Pancreas (tissue), 10 donors: ENCODE measurements around the gene PLEK. TPM values are rescaled to one million over a fixed set of nuclear protein-coding genes. Genes with fewer than 3 reads are reported as not detected.
A peak's percentile ranks its signal among the peaks of the same experiment; 100 is the strongest.

ENCODE experiments used
- ATAC-seq, 4 donors: fragments of 200-7000 bp; cut with Tn5 transposase; one replicate each; pipeline versions ENCODE4 v1.8.0 to v1.9.1; 2020; ENCODE audit warnings: mild to moderate bottlenecking in 4 of 4, moderate library complexity in 4 of 4
- DNase-seq, 6 donors: peaks; one replicate each; pipeline ENCODE4 v3.0.0-alpha.2; 2020
- FAIRE-seq: peaks from 2 replicates; lab custom pipeline; 2012; peaks lifted over from hg19 to GRCh38; lab: Jason Lieb, UNC
- H3K27ac ChIP-seq, 4 donors: fragments of 200-600 bp; sonication (generic); 1 replicate in 3 of 4; 2 replicates in 1 of 4; pipeline versions ENCODE4 v1.5.0 to v1.8.0; 2020
- H3K27me3 ChIP-seq, 4 donors: fragments of 200-600 bp; one replicate each; pipeline ENCODE4 v1.8.0; 2021
- H3K36me3 ChIP-seq, 3 donors: fragments of 200-600 bp; sonication (generic) in 1 of 3; one replicate each; pipeline versions ENCODE4 v1.5.0 to v1.8.0; 2020 to 2021
- H3K4me1 ChIP-seq, 3 donors: fragments of 200-600 bp; one replicate each; pipeline ENCODE4 v1.8.0; 2021
- H3K4me3 ChIP-seq, 4 donors: fragments of 200-600 bp; sonication (generic) in 2 of 4; one replicate each; pipeline versions ENCODE4 v1.5.0 to v1.8.0; 2020 to 2021
- H3K9me3 ChIP-seq, 4 donors: fragments of 200-600 bp; one replicate each; pipeline ENCODE4 v1.8.0; 2021
- WGBS, 2 donors: extraction: QIAGEN DNeasy Blood & Tissue Kit; methylation state at CpG; one replicate each; pipeline ENCODE4 v1.1.7; 2013; 5-methylcytosine and 5-hydroxymethylcytosine counted together
- intact Hi-C, 3 donors: fragments of 100-400 bp; cut with DNase I; formaldehyde crosslinking; loops; one replicate each; pipeline versions ENCODE4 v1.11.1 to v1.14.2; 2022
- polyA plus RNA-seq, 2 donors: library from polyadenylated mRNA; stranded (reverse); fragments of 200-250 nt; gene quantifications; one replicate each; pipeline ENCODE4 v1.2.3, GENCODE V29; 2013
- total RNA-seq, 6 donors: library from RNA; stranded (reverse); fragmentation: NEBNext Ultra II Directional in 4 of 6; extraction: Animal tissue kit (Norgen Biotek cat#: 25700) in 4 of 6; gene quantifications; one replicate each; pipeline versions ENCODE4 v1.2.1 to v1.2.4, GENCODE V29; 2021 to 2023
- TF ChIP-seq, protein P1 (sequence below), 4 donors: fragments of 200-600 bp; sonication (generic) in 3 of 4; IDR thresholded peaks; one replicate each; pipeline versions ENCODE4 v1.5.0 to v1.8.0; 2021; ENCODE audit warnings: antibody characterized with exemption in 4 of 4
- donor health status: healthy with polysubstance abuse.
- donor health status: DM: no; HTN: no; CAD: no; lungs with moderate emphysema.
- donor health status: DM: no; HTN: no; CAD: no.
- donor health status: control.
- donor health status: control.
- donor health status: Bipolar disorder and iron deficiency.
- donor health status: DM: yes; HTN: yes; CAD: no.
- donor health status: DM: no; HTN: no; CAD: no.
- donor health status: DM: no; HTN: no; CAD: no.
- donor health status: DM: yes; HTN: yes; CAD: no.

PLEK gene
- total and polyA plus RNA-seq, 8 donors, result 0.28 to 8.0 (median 1.5) TPM

DNA sequence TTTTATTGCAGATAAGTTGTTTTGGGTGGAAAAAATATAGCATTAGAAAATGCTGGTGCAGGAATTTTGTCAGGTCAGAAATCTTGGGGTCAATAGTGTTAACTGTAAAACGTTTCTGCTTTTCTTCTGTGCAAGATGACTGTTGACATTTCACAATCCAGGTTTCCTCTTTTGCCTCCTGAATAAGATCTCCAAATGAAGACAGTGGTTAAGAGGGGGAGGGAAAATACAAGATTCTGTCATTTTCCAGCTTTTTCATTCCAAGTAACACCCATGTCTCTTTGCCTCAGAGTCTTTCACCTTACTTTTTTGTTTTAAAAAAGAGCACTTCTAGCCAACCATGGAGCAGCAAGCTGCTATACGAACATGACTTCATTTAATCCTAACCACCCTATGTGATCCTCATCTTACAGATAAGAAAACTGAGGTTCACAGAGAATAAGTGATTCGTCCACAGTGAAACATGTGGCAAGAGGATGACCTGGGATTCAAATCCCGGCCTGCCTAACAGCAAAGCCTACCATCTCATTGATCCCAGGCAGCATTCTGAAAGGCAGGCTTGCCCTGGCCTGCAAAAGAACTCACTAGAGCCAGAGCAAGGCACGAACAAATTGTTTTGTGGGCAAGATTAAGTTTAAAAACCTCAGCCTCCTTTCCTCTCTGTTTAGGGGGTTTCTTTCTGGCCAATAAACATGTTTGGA is 3.0 kb downstream of the PLEK start:
- peak overlapping the region in 1 of 4 donors; percentile 26 for H3K4me3 ChIP-seq
- intact Hi-C loops, result no loop called here
- ATAC-seq, result peak in 1 of 4 donors; percentile 36
- no peaks in the 10 kb centered on the region for H3K27me3 ChIP-seq
- H3K27ac ChIP-seq, result no peak overlapping the region
- H3K9me3 ChIP-seq, result no peaks in the 10 kb centered on the region
- TF ChIP-seq, protein P1, sequence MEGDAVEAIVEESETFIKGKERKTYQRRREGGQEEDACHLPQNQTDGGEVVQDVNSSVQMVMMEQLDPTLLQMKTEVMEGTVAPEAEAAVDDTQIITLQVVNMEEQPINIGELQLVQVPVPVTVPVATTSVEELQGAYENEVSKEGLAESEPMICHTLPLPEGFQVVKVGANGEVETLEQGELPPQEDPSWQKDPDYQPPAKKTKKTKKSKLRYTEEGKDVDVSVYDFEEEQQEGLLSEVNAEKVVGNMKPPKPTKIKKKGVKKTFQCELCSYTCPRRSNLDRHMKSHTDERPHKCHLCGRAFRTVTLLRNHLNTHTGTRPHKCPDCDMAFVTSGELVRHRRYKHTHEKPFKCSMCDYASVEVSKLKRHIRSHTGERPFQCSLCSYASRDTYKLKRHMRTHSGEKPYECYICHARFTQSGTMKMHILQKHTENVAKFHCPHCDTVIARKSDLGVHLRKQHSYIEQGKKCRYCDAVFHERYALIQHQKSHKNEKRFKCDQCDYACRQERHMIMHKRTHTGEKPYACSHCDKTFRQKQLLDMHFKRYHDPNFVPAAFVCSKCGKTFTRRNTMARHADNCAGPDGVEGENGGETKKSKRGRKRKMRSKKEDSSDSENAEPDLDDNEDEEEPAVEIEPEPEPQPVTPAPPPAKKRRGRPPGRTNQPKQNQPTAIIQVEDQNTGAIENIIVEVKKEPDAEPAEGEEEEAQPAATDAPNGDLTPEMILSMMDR (IDR thresholded peaks at IDR 0.05), result no peak
- DNase-seq, result no peak
- peaks cover 0 to 11% (median 0%) of the 10 kb centered on the region in 3 donors for H3K4me1 ChIP-seq
- FAIRE-seq, result no peak
- H3K36me3 ChIP-seq, result no peaks in the 10 kb centered on the region
- WGBS, 2 donors, result 63 to 66% methylated on average over 5 of the region's 5 CpGs

- no peak for FAIRE-seq
- DNase-seq, result no peak
- no peak overlapping the region for H3K27ac ChIP-seq
- peaks cover 0 to 11% (median 0%) of the 10 kb centered on the region in 3 donors for H3K4me1 ChIP-seq
- TF ChIP-seq, protein P1 (IDR thresholded peaks at IDR 0.05), result no peak
- intact Hi-C loops, result no loop called here
- ATAC-seq, result no peak
- WGBS, 2 donors, result 79 to 80% methylated on average over 6 of the region's 6 CpGs
- no peaks in the 10 kb centered on the region for H3K36me3 ChIP-seq
- no peak overlapping the region for H3K4me3 ChIP-seq
- no peaks in the 10 kb centered on the region for H3K27me3 ChIP-seq
- no peaks in the 10 kb centered on the region for H3K9me3 ChIP-seq
Measured at GRCh38 chr2:68368654-68369336, 3.7 kb downstream of the PLEK start.

DNA sequence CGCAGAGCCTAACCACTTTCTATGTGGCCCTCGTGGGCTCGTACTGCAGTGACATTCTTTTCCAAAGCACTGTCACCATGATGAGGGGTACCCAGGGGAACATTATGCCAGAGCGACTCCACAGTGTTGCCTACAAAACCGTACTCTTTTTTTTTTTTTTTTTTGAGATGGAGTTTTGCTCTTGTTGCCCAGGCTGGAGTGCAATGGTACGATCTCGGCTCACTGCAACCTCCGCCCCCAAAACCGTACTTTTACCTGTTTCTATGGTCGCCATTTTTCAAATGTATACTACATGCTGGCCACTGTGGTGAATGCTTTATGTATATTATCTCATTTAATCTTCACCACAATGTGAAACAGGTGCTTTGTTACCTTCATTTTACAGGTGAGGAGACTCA is 4.3 kb downstream of the PLEK start:
- Histone ChIP-seq H3K27ac (no peak overlapping the region), H3K36me3 (no peaks in the 10 kb centered on the region), H3K4me3 (no peak overlapping the region), H3K4me1 (peaks cover 0 to 11% (median 0%) of the 10 kb centered on the region in 3 donors), H3K9me3 (no peaks in the 10 kb centered on the region), H3K27me3 (no peaks in the 10 kb centered on the region)
- intact Hi-C loops, result no loop called here
- TF ChIP-seq, protein P1 (IDR thresholded peaks at IDR 0.05), result no peak
- DNase-seq (no peak), ATAC-seq (no peak), FAIRE-seq (no peak)
- 80 to 85% methylated on average over 10 of the region's 10 CpGs for WGBS, 2 donors

GRCh38 chr2:68371138-68371537 is 6.1 kb downstream of the PLEK start:
- Histone ChIP-seq H3K4me1 (peaks cover 0 to 11% (median 0%) of the 10 kb centered on the region in 3 donors), H3K4me3 (no peak overlapping the region), H3K9me3 (no peaks in the 10 kb centered on the region), H3K27ac (no peak overlapping the region), H3K36me3 (no peaks in the 10 kb centered on the region), H3K27me3 (no peaks in the 10 kb centered on the region)
- ATAC-seq, result no peak
- DNase-seq, result no peak
- FAIRE-seq, result no peak
- intact Hi-C loops, result no loop called here
- 65 to 70% methylated on average over 1 of the region's 1 CpG for WGBS, 2 donors
- TF ChIP-seq, protein P1 (IDR thresholded peaks at IDR 0.05), result no peak

GRCh38 chr2:68371581-68371980 is 6.5 kb downstream of the PLEK start:
- Histone ChIP-seq H3K27me3 (no peaks in the 10 kb centered on the region), H3K4me3 (no peak overlapping the region), H3K9me3 (no peaks in the 10 kb centered on the region), H3K4me1 (peaks cover 0 to 11% (median 0%) of the 10 kb centered on the region in 3 donors), H3K27ac (no peak overlapping the region), H3K36me3 (no peaks in the 10 kb centered on the region)
- intact Hi-C loops, result no loop called here
- WGBS, 2 donors, result 19 to 34% methylated on average over 3 of the region's 3 CpGs
- FAIRE-seq (no peak), DNase-seq (no peak), ATAC-seq (peak; percentile 47 to 66 (median 54))
- TF ChIP-seq, protein P1 (IDR thresholded peaks at IDR 0.05), result no peak
